ENCODE measurements around the gene SDHB.

GRCh38 chr1:17095141-17095540 is 41.3 kb upstream of the SDHB start:
- TF ChIP-seq CTCF (optimal IDR thresholded peaks at IDR 0.05 in 1 of 3, IDR thresholded peaks at IDR 0.05 in 1 of 3, conservative IDR thresholded peaks at IDR 0.05 in 1 of 3; ENCODE audit: extremely low read depth in 1 of 3, insufficient read depth in 2 of 3, low read length in 3 of 3) (no peak), EZH2 (IDR thresholded peaks at IDR 0.05; ENCODE audit: low read length) (no peak)

Measured in keratinocyte (primary cell).